Tibial nerve (tissue), 4 donors: ENCODE data around the gene GMDS.

Source experiments
- EP300 ChIP-seq, 2 donors: sonication (generic); formaldehyde crosslinking; IDR thresholded peaks; one replicate each; pipeline ENCODE4 v1.6.1; 2017; ENCODE audit warnings: antibody characterized with exemption in 2 of 2, mild to moderate bottlenecking in 1 of 2
- TF ChIP-seq, protein P1 (sequence below), 5 experiments: fragments of 200-600 bp in 3 of 5; fragments of 450-650 bp in 2 of 5; sonication (generic) in 3 of 5; IDR thresholded peaks; one replicate each; pipeline ENCODE4 v1.5.1; 2016 to 2019; ENCODE audit warnings: antibody characterized with exemption in 5 of 5, mild to moderate bottlenecking in 3 of 5, moderate library complexity in 2 of 5

- TF ChIP-seq, protein P1, sequence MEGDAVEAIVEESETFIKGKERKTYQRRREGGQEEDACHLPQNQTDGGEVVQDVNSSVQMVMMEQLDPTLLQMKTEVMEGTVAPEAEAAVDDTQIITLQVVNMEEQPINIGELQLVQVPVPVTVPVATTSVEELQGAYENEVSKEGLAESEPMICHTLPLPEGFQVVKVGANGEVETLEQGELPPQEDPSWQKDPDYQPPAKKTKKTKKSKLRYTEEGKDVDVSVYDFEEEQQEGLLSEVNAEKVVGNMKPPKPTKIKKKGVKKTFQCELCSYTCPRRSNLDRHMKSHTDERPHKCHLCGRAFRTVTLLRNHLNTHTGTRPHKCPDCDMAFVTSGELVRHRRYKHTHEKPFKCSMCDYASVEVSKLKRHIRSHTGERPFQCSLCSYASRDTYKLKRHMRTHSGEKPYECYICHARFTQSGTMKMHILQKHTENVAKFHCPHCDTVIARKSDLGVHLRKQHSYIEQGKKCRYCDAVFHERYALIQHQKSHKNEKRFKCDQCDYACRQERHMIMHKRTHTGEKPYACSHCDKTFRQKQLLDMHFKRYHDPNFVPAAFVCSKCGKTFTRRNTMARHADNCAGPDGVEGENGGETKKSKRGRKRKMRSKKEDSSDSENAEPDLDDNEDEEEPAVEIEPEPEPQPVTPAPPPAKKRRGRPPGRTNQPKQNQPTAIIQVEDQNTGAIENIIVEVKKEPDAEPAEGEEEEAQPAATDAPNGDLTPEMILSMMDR (IDR thresholded peaks at IDR 0.05), result no peak
- no peak for TF ChIP-seq EP300 (IDR thresholded peaks at IDR 0.05)
Observed at GRCh38 chr6:2125158-2125557, 120.2 kb downstream of the GMDS start.
